ENCODE results near the gene GCKR.

The GCKR gene

GRCh38 chr2:27572998-27573429 is 76.4 kb downstream of the GCKR start:
- no peak for DNase-seq

Data from SHP77 treated with DMSO at 0.1 percent for 48 hours (cell line).